GM19240 (cell line): ENCODE measurements around the gene TBL1X.
"Not testable (repeated sequence)": the region's sequence is repeated elsewhere in the genome, so short reads cannot be mapped to it uniquely, and the experiment has no call there.

ENCODE experiments used
- DNase-seq: peaks from one replicate; pipeline ENCODE4 v3.0.0; 2011; ENCODE audit warnings: low spot score; ENCODE audit not compliant: insufficient read length

The TBL1X gene

GRCh38 chrX:9534686-9535085 is 69.8 kb downstream of the TBL1X start:
- DNase-seq = no peak

GRCh38 chrX:9535101-9535500 is 70.2 kb downstream of the TBL1X start:
- DNase-seq = no peak

GRCh38 chrX:9536156-9536555 is 71.3 kb downstream of the TBL1X start:
- DNase-seq = not testable (repeated sequence)

- DNase-seq = no peak
Measured at GRCh38 chrX:9537781-9538180, 72.9 kb downstream of the TBL1X start.

- DNase-seq = no peak
Measured at GRCh38 chrX:9538544-9539045, 73.7 kb downstream of the TBL1X start.

- no peak for DNase-seq
Measured at GRCh38 chrX:9539605-9540387, 74.9 kb downstream of the TBL1X start.

GRCh38 chrX:9542106-9542760 is 77.4 kb downstream of the TBL1X start:
- DNase-seq = no peak

GRCh38 chrX:9542761-9543111 is 77.9 kb downstream of the TBL1X start:
- DNase-seq = no peak

- DNase-seq = no peak
Measured at GRCh38 chrX:9555354-9555753, 90.5 kb downstream of the TBL1X start.

- no peak for DNase-seq
Measured at GRCh38 chrX:9557091-9557490, 92.2 kb downstream of the TBL1X start.

GRCh38 chrX:9557521-9557920 is 92.7 kb downstream of the TBL1X start:
- DNase-seq = no peak

GRCh38 chrX:9558615-9559014 is 93.8 kb downstream of the TBL1X start:
- DNase-seq = no peak

- no peak for DNase-seq
Measured at GRCh38 chrX:9560219-9560618, 95.4 kb downstream of the TBL1X start.

GRCh38 chrX:9561199-9561598 is 96.3 kb downstream of the TBL1X start:
- DNase-seq = no peak

- no peak for DNase-seq
Measured at GRCh38 chrX:9562851-9563250, 98.0 kb downstream of the TBL1X start.

- no peak for DNase-seq
Measured at GRCh38 chrX:9566150-9566621, 101.3 kb downstream of the TBL1X start.

GRCh38 chrX:9569876-9570301 is 105.0 kb downstream of the TBL1X start:
- no peak for DNase-seq

- no peak for DNase-seq
Measured at GRCh38 chrX:9573282-9574106, 108.6 kb downstream of the TBL1X start.

- DNase-seq = no peak
Measured at GRCh38 chrX:9576059-9576458, 111.2 kb downstream of the TBL1X start.

GRCh38 chrX:9577555-9577954 is 112.7 kb downstream of the TBL1X start:
- no peak for DNase-seq

- DNase-seq = no peak
Measured at GRCh38 chrX:9578083-9578779, 113.4 kb downstream of the TBL1X start.
